ENCODE results near the gene ZNF618. TPM values are rescaled to one million over a fixed set of nuclear protein-coding genes. Genes with fewer than 3 reads are reported as not detected.

The ZNF618 gene
- total RNA-seq, 1 experiment from 2014 or later = 1.8 TPM

DNA sequence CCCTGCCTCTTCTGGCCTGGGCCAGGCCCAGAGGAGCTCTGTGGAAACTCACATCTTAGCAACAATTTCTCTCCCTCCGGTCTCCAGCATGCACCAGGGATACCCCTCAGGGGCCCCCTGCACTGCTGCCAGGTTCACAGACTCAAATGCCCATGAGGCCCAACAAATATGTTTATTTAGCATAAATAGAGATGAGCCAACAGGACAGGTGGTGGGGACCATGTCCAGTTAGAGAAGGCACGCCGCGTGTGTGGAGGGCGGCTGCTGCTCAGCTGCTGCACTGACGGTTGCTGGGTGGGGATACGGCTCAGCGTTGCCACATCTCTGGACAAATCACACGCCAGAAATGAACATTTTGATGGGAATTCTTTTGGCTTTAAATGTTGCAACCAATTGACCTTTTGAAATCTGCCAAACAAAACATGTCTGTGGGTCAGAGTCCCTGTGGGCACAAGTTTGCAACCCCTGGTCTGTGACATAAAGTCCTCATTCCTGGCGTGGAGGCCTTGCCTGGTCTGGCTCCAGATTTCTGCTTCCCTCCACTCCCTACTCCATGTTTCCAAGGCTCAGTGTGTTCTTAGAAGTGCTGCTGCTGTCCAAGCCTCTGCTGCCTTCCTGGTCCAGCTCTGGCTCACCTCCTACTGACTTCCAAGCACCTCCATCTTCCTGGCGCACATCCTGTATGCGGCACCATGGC, 113.1 kb downstream of the ZNF618 start:
- CTCF ChIA-PET = no interaction called here
- no peaks in the 10 kb centered on the region for H3K4me1 ChIP-seq (ENCODE audit: control insufficient read depth, insufficient read depth, low read length)
- no peaks in the 10 kb centered on the region for H3K27me3 ChIP-seq (ENCODE audit: control insufficient read depth, insufficient read depth, low read length)
- H3K27ac ChIP-seq (ENCODE audit: low read length) = no peak overlapping the region
- no peaks in the 10 kb centered on the region for H3K9me3 ChIP-seq (ENCODE audit: control insufficient read depth, insufficient read depth, low read depth, low read length)
- POLR2A ChIA-PET = no interaction called here
- in situ Hi-C loops (cut with HindIII; ENCODE audit: low pct_unique_long_range_greater_than_20kb, low sequenced_read_pairs) (no loop called here), intact Hi-C loops (cut with micrococcal nuclease; ENCODE audit: unreplicated experiment) (no loop called here)
- no peak overlapping the region for H3K4me3 ChIP-seq (ENCODE audit: low read depth in 2 of 2, low read length in 2 of 2)
- BruUV-seq (replicated peaks) = no TSS peak
- no peaks in the 10 kb centered on the region for H3K36me3 ChIP-seq (ENCODE audit: control insufficient read depth, insufficient read depth, low read length)
- DNase-seq (ENCODE audit: low read depth, low spot score) (no peak), ATAC-seq (no peak)
- TF ChIP-seq SIN3A (IDR thresholded peaks at IDR 0.05; ENCODE audit: borderline replicate concordance, insufficient read depth, low read depth, low read length) = no peak
- no peak for TF ChIP-seq REST (IDR thresholded peaks at IDR 0.05; ENCODE audit: insufficient read depth in 1 of 2, low read depth in 2 of 2, low read length in 1 of 2)
- TF ChIP-seq CTCF (IDR thresholded peaks at IDR 0.05) = no peak
- TF ChIP-seq POLR2AphosphoS5 (IDR thresholded peaks at IDR 0.05; ENCODE audit: low read depth, low read length) = no peak
- TF ChIP-seq TCF7L2 (IDR thresholded peaks at IDR 0.05; ENCODE audit: low read depth, low read length) = no peak

- no peaks in the 10 kb centered on the region for H3K27me3 ChIP-seq (ENCODE audit: control insufficient read depth, insufficient read depth, low read length)
- DNase-seq (ENCODE audit: low read depth, low spot score) (no peak), ATAC-seq (no peak)
- in situ Hi-C loops (cut with HindIII; ENCODE audit: low pct_unique_long_range_greater_than_20kb, low sequenced_read_pairs) (no loop called here), intact Hi-C loops (cut with micrococcal nuclease; ENCODE audit: unreplicated experiment) (no loop called here)
- CTCF ChIA-PET = no interaction called here
- no peaks in the 10 kb centered on the region for H3K9me3 ChIP-seq (ENCODE audit: control insufficient read depth, insufficient read depth, low read depth, low read length)
- H3K4me3 ChIP-seq (ENCODE audit: low read depth in 2 of 2, low read length in 2 of 2) = no peak overlapping the region
- no peaks in the 10 kb centered on the region for H3K4me1 ChIP-seq (ENCODE audit: control insufficient read depth, insufficient read depth, low read length)
- no peak overlapping the region for H3K27ac ChIP-seq (ENCODE audit: low read length)
- no TSS peak for BruUV-seq (replicated peaks)
- TF ChIP-seq POLR2AphosphoS5 (IDR thresholded peaks at IDR 0.05; ENCODE audit: low read depth, low read length) (no peak), TCF7L2 (IDR thresholded peaks at IDR 0.05; ENCODE audit: low read depth, low read length) (no peak), CTCF (IDR thresholded peaks at IDR 0.05) (no peak), SIN3A (IDR thresholded peaks at IDR 0.05; ENCODE audit: borderline replicate concordance, insufficient read depth, low read depth, low read length) (no peak), REST (IDR thresholded peaks at IDR 0.05; ENCODE audit: insufficient read depth in 1 of 2, low read depth in 2 of 2, low read length in 1 of 2) (no peak)
- POLR2A ChIA-PET = no interaction called here
- H3K36me3 ChIP-seq (ENCODE audit: control insufficient read depth, insufficient read depth, low read length) = no peaks in the 10 kb centered on the region
Measured at GRCh38 chr9:113989714-113990569, 113.8 kb downstream of the ZNF618 start.

Measured in Panc1 (cell line).